ENCODE results near the gene ZNF469.

ZNF469 gene

DNA sequence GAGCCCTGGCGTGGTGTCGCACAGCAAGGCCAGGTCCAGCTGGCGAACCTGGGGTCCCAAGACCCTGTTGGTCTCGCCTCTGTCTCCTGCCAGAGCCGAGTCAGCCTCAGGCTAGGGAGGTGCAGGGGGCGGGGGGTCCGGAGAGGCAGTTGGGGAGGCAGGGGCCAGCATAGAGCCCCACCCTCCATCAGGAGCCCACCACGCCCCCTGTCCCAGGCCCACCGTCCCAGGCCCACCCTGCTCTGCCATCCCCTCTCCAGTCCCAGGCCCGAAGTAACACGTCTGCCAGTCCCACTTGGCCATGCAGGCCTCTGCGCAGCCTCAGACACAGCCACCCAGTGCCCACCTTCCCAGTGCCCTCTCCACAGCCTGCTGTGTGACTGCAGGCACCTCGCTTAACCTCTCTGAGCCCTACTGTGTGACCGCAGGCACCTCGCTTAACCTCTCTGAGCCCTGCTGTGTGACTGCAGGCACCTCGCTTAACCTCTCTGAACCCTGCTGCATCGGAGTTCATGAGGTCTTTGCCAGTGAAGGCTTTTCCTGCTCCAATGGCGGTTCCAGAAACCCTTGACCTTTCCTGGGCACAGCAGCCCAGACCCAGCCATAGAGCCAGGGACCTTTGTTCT, 29.3 kb downstream of the ZNF469 start:
- no peak for DNase-seq (ENCODE audit: low read depth)

DNA sequence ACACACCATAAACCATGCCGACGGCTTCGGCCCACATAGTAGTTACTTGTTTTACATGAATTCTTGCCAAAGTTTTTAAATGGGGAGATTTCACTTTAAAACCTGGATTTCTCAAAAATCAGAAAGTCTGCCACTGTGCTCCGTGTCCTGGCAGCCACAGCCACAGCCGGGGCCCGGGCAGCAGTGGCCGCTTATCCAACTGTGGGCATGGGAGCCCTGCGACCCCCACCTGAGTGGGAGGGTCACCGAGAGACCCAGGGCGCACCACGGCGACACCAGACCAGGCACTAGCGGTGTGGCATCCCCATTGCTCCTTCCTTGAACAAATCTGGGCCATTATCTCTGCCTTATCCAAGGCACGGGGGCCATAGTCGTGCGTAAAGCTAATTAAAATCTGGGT, 30.0 kb downstream of the ZNF469 start:
- DNase-seq (ENCODE audit: low read depth), result no peak

DNA sequence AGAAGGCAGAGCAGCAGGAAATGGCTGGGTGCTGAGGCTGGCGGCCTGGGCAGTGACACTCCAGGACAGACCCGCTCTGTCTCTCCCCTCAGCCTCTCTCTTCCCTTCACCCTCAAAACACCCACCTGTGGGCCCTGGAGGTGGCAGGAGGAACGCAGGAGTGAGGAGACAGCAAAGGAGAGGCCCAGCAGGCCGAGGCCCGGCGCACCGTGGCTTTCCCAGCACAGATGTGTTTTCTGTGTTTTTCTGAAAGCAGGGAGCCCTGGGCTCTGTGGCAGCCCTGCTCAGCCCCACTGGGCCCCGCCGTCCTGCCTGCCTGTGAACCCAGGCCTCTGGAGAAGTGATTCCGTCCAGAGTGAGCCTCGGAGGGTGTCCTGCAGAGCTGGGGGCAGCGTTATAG, 30.5 kb downstream of the ZNF469 start:
- DNase-seq (ENCODE audit: low read depth), result no peak

DNA sequence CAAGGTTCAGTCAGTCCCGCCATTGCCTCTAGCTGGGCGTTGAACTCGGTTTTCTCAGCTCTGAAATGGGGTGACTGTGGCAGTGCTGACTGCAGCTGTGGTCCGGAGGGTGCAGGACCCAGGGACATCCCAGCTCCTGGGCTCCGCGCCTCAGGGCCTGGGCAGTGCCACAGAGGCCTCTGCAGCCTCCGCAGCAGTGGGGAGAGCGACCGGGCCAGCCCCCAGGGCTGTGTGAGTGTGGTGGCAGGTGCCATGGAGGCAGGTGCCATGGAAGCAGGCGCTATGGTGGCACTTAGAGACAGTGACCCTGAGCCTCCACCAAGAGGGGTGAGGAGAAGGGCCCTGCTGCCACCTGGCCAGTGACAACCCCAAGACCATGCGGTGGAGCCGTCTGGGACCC, 30.9 kb downstream of the ZNF469 start:
- no peak for DNase-seq (ENCODE audit: low read depth)

DNA sequence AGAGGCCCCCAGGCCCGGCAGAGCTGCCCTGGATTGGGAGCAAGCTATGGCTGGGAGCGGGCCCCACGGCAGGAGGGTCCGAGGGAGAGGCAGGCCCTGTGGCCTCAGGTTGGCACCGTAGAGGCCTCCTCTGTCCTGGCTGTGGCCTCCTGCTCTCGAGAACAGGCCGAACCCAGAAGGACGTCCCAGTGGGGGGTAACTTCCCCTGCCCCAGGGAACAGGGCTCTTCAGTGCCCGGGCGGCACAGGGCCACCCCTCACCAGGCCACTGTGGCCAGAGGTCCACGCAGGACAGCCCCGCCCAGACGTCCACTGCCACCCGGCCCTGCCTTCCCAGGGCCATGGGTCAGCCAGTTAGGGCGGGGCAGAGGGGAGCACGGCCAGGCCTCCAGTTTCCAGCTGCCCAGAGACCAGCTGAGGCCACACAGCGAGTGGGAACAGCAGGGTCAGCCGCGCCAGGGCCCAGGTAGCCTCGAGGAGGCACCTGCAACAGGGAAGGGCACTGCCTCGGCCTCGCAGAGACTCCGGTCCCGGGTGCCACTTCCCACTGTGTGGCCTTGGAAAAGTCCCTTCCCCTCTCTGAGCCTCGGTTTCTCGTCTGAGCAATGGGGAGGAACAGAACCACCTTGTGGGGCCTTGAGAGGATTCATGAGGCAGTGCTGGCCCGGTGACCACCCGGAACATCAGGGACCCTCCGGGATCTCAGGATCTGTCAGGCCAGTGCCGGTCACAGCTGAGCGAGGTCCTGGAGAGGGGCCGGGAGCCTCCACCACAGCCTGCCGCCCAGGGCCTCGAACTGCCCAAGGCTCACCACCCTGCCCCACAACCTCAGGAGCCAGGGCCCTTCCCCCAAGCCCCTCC, 32.0 kb downstream of the ZNF469 start:
- DNase-seq (ENCODE audit: low read depth), result no peak

DNA sequence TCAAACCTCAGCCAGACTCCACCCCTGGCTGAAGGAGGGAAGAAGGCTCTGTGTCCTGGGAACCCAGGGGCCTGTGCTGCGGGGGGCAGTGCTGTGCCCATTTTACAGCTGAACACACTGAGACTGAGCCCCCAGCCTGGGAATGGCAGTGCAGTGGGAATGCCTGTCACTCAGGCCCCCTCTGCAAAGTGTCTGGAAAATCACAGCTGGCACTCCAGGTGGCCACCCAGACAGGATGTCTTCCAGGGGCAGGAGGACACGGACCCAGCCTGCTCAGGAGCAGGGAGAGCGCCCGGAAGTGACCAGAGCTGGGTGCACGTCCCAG, 32.6 kb downstream of the ZNF469 start:
- DNase-seq (ENCODE audit: low read depth), result no peak

DNA sequence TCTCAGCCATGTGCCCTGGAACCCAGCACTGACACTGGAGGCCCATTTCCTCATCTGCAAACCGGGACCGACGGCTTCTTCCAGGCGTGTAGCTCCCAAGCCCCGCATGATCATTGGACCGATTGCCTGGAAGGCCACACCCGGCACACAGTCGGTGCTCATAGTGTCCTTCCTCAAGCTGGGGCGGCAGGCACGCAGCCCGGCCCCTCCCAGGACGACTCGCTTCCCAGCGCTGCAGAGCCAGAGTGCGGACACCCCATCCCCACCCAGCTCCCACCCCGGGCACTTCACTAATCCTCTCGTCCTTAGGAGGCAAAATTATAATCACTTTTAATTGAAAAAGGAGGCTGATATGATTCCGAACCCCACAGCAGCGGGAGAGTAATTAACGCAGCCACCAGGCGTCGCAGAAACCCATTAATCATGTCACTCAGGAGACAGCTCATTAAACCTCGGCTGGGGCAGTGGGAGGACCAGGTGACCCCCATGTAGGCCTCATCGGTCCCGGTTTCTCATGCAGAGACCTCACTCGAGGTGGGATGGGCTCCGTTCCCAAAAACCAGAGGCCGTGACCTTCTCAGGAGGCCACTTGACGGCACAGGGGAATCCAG, 33.1 kb downstream of the ZNF469 start:
- no peak for DNase-seq (ENCODE audit: low read depth)

DNA sequence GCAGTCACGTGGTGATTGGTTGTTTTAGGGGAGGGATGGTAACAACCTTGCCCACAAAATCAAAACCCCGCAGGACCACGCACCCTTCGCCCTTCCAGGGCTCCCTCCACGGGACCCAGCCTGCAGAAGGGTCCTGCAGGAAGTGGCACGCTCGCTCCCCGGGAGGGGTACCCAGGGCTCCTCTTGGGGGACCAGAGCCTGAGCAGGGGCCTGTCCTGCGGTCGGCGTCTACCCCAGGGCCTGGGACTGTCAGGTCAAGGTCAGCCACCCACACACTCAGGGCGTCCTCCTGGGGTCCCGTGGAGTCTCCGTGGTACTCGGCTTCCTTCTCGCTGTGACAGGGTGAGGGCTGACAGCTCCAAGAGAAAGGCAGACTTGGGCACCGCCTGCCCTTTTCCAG, 33.9 kb downstream of the ZNF469 start:
- no peak for DNase-seq (ENCODE audit: low read depth)

DNA sequence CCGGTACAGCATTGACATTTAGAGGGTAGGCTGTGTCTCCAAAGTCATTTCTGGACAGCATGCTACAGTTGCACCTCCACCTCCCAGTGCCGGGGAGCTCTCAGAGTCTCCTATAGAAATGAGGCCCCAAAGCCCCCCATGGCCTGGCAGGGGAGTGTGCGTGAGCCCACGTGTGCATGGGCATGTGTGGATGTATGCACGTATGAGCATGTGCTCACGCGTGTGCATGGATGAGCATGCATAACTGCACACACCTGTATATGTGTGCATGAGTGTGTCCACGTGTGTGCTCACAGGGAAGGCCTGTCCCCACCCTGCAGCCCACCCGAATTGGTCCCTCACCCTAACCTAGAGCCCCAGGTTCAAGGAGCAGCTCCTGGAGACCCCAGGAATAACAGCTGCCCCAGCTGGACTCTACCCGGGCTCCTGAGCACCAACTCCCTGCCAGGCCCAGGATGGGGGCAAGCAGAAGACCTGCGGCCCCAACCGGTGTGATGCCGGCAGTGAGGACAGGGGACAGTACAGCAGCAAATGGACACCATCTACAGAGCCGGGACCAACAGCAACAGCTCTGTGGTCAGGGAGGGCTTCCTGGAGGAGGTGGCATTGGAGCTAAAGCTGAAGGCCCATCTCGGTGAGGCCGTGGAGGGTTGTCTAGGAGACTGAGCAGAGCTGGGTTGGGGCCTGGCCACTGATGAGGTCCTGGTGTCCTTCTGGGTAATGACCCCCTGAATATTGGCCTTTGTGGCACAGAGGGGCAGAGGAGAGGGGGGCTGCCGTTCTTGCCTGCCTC, 35.1 kb downstream of the ZNF469 start:
- DNase-seq (ENCODE audit: low read depth), result no peak

DNA sequence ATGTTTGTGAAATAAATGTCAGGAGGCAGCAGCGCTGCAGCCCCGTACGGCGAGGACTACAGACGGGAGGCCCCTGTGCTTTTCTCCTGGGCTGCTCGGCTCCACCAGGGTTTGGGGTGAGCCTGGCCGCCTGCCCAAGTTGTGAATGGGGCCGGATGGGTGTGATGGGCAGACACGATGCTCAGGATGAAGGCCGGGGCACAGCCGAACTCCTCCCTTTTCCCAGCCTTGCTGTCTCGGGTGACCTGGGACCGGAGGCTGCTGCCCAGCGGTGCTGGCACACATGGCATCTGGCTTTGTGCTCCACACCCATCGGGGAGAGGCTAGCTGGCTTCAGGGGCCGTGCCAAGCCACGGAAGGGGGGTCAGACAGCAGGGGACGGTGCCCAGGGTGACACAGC, 36.1 kb downstream of the ZNF469 start:
- no peak for DNase-seq (ENCODE audit: low read depth)

DNA sequence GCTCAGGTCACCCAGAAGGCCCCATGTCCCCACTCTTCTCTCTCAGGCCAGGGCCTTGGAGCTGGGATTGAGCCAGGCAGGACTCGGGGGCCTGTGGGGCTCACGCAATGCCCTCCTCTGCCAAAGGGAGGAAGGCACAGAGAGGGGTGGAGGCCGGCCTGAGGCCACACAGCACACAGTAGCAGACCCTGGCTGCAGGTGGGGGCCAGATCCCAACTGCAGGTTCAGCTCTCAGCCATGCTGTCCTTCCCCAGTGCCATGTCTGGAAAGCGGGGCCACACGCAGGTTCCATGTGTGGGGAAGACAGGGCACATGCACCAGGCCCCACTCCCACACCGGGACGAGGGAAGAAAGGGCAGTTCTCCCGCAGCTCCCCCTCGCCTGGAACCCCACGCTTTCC, 37.0 kb downstream of the ZNF469 start:
- no peak for DNase-seq (ENCODE audit: low read depth)

DNA sequence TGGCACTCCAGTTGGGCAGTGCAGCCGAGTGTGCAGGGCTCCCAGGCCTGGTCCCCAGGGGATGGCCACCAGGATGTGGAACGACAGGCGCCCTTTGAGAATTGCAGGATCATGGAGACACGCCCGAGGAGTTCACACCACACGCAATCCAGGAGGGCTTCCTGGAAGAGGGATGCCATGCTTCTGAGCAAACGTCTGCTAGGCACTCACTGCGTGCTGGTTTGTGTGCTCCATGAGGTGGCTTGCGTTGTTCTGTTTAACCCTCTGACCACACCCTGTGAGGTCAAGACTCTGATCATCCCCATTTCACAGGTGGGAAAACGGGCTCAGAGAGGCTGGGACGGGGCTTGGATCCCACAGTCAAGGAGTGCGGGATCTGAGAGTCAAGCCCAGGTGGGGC, 37.7 kb downstream of the ZNF469 start:
- no peak for DNase-seq (ENCODE audit: low read depth)

DNA sequence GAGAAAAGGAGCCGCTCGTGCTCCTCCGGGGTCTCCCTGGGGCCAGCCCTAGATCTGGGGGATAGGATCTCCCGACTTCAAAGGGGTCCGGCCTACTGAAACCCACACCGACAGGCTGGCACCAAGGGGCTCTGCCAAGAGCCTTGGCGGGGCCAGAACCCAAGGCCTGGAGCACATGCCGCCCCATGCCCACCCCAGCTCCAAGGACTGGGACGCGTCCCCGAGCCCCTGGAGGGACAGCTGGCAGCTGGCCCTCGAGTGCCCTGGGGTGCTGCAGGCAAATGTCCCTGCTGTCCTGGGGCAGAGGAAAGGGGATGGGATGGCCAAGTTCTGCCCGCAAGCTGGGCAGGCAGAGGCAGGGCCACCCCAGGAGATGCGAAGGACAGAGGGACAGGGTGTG, 38.5 kb downstream of the ZNF469 start:
- DNase-seq (ENCODE audit: low read depth), result no peak

DNA sequence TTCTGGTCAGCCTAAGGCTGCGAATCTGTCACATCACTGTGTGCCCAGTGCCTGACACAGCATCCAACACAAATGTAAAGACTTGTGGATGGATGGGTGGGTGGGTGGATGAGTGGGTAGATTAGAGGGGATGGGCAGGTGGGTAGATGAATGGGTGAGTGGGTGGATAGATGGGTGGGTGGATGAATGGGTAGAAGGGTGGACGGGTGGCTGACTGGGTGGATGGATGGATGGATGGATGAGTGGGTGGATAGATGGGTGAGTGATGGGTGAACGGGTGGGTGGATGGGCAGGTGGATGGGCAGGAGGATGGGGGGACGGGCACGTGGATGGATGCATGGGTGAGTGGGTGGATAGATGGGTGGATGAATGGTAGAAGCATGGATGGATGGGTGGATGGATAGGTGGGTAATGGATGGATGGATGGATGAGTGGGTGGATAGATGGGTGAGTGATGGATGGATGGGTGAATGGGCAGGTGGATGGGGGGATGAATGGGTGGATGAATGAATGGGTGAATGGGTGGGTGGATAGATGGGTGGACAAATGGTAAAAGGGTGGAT, 39.2 kb downstream of the ZNF469 start:
- no peak for DNase-seq (ENCODE audit: low read depth)

DNA sequence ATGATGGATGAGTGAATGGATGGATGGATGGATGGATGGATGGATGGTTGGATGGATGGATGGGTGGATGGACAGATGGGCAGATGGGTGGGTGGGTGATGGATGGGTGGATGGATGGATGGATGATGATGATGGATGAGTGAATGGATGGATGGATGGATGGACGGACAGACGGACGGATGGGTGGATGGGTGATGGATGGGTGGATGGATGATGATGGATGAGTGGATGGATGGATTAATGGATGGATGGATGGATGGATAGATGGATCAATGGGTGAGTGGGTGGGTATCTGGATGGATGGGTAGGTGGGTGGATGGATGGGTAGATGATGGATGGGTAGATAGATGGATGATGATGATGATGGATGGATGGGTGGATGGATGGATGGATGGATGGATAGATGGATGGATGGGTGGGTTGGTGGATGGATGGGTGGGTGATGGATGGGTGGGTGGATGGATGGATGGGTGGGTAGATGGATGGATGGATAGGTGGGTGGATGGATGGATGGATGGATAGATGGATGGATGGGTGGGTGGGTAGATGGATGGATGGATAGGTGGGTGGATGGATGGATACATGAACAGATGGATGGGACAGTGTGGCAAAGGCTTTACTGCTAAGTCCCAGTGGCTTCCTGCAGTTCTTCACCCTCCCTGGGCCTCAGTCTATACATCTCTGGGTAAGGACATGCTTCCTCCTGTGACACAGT, 40.1 kb downstream of the ZNF469 start:
- no peak for DNase-seq (ENCODE audit: low read depth)

DNA sequence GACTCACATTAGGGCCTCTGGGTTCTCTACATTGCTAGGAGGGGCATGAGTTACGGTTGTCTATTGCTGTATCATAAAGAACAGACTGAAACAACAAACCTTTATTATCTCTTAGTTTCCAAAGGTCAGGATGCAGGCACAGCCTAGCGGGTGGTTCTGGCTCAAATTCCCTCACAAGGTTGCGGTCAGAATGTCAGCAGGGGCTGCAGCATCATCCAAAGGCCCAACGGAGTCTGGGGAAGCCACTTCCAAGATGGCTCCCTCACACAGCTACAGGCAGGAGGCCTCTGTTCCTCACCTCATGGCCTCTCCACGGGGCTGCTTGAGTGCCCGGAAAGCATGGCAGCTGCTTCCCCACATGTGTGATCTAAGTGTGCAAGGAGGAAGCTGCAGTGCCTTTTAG, 40.7 kb downstream of the ZNF469 start:
- no peak for DNase-seq (ENCODE audit: low read depth)

DNA sequence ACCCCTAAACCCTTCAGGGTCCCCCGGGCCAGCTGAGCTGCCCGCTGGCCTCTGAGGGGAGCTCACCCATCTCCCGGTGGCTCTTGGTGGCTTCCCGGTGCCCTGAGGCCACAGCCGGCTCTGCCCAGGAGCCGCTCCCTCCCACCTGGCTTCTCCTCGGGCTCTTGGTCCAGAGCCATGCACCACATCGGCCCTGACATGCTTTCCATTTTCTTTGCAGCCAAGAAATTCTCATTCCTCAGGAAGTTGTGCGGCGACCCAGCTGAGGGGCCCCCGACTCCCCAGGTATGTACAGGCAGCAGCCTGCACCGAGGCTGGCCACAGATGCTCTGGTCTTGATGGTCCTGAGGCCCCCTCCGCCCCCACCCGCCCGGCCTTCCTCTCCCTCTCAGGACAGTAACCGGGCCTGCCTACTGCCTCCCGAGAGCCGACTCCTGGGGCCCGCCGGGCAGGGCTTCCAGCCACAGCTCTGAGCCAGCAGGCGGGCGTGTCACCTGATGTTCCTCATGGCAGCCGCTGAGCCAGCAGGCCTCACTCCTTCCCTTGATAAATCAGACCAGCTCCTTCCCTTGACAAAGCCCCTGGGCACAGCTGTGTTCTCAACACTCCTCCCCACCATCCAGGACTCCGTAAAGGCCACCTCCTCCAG, 42.0 kb downstream of the ZNF469 start:
- no peak for DNase-seq (ENCODE audit: low read depth)

DNA sequence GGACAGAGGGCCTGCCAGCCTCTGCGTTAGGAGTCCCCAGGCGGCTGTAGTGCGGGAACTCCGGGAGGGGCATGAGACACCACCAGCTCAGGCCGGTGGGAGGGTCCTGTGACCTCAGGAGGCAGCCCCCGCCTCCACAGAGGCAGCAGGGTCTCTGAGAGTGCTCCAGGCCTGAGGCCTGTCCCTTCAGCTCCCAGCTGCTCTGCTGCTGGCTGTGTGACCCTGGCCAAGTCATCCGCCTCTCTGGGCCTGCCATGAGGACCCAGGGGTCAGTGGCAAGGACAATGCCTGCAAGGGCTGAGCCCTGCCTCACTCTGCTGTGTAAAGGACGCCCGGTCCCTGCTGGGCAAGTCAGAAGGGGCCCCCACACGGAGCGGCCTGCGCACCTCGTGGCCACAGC, 43.3 kb downstream of the ZNF469 start:
- DNase-seq (ENCODE audit: low read depth), result no peak

DNA sequence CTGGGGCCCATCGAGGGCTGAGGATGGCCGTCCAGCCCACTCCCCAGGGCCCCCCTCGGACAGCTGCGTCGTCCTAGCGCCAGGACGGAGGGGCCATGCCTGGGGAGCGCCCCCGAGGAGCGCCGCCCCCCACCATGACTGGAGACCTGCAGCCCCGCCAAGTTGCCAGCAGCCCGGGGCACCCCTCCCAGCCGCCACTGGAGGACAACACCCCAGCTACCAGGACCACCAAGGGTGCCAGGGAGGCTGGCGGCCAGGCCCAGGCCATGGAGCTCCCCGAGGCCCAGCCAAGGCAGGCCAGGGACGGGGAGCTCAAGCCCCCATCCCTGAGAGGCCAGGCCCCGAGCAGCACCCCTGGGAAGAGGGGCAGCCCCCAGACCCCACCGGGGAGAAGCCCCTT, 44.6 kb downstream of the ZNF469 start:
- DNase-seq (ENCODE audit: low read depth), result no peak

DNA sequence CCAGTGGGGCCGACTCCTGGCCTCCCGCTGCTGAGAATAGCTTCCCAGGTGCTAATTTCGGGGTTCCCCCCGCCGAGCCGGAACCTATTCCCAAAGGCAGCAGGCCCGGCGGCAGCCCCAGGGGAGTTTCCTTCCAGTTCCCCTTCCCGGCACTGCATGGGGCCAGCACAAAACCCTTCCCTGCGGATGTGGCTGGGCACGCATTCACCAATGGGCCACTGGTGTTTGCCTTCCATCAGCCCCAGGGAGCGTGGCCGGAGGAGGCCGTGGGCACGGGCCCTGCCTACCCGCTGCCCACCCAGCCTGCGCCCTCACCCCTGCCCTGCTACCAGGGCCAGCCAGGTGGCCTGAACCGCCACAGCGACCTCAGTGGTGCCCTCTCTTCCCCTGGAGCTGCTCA, 45.4 kb downstream of the ZNF469 start:
- DNase-seq (ENCODE audit: low read depth), result no peak
